Measurements from ENCODE around the gene FAM234B.

Gene FAM234B

GRCh38 chr12:13103391-13104033, 59.3 kb downstream of the FAM234B start, which contains the start of gene GSG1:
GSG1 (minus strand) TSS chr12:13103667; CDS start chr12:13103512, 155 bp downstream.
- Histone ChIP-seq H3K4me3 (no peak within 1 kb of the TSS), H3K27ac (peak within 1 kb of the TSS in 1 of 2 donors; percentile 97)
- TF ChIP-seq, protein P1, sequence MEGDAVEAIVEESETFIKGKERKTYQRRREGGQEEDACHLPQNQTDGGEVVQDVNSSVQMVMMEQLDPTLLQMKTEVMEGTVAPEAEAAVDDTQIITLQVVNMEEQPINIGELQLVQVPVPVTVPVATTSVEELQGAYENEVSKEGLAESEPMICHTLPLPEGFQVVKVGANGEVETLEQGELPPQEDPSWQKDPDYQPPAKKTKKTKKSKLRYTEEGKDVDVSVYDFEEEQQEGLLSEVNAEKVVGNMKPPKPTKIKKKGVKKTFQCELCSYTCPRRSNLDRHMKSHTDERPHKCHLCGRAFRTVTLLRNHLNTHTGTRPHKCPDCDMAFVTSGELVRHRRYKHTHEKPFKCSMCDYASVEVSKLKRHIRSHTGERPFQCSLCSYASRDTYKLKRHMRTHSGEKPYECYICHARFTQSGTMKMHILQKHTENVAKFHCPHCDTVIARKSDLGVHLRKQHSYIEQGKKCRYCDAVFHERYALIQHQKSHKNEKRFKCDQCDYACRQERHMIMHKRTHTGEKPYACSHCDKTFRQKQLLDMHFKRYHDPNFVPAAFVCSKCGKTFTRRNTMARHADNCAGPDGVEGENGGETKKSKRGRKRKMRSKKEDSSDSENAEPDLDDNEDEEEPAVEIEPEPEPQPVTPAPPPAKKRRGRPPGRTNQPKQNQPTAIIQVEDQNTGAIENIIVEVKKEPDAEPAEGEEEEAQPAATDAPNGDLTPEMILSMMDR (IDR thresholded peaks at IDR 0.05) = no peak
- DNase-seq (ENCODE audit: low spot score) = no peak

DNA sequence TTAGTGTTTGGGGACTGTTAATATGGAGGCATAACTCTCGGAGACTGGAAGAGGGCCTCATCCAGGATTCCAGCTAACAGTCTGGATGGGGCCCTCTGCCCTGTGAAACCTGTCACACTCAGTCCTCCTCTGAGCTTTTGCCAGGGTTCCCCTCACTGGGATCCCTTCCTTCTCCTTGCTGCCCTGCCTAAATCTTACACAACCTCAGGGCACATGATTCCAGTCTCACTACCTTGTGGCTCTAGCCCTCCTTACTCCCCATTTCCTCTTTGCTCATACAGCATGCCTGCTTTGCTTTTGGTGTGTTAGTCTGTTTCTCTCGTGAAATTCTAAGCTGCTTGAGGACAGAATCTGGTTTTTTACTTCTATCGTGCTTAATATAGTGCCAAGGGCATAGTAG, 60.2 kb downstream of the FAM234B start:
- TF ChIP-seq, protein P1 (IDR thresholded peaks at IDR 0.05) = no peak
- DNase-seq (ENCODE audit: low spot score) = no peak
- Histone ChIP-seq H3K4me3 (no peak overlapping the region), H3K27ac (no peak overlapping the region)

- no peak for DNase-seq (ENCODE audit: low spot score)
- TF ChIP-seq, protein P1 (IDR thresholded peaks at IDR 0.05) = no peak
- Histone ChIP-seq H3K27ac (no peak overlapping the region), H3K4me3 (no peak overlapping the region)
These were observed 61.6 kb downstream of the FAM234B start for GRCh38 chr12:13105781-13106180.

GRCh38 chr12:13106666-13107065, 62.5 kb downstream of the FAM234B start:
- DNase-seq (ENCODE audit: low spot score) = no peak
- Histone ChIP-seq H3K27ac (no peak overlapping the region), H3K4me3 (no peak overlapping the region)
- TF ChIP-seq, protein P1 (IDR thresholded peaks at IDR 0.05) = no peak

DNA sequence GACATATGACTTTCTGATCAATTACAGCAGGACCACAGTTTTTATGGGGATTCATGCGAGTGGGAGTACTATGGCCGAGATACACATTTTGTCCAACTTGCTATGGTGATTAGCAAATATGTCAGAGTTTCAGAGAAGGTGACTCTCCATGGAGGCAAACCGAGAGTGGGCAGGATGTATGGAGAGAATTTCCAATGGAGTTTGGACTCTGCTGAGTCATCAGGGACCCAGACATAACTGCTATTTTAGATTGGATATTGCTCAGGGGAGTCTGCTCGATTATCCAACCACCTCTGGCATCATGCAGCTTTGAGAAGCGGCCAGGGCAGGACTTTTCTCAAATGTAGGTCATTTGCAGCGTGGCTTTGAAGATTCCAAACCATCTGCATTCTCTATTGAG, 68.8 kb downstream of the FAM234B start:
- H3K27ac ChIP-seq = no peak overlapping the region
- DNase-seq (ENCODE audit: low spot score) = no peak
- TF ChIP-seq, protein P1 (IDR thresholded peaks at IDR 0.05) = no peak
- no peak overlapping the region for H3K4me3 ChIP-seq

DNA sequence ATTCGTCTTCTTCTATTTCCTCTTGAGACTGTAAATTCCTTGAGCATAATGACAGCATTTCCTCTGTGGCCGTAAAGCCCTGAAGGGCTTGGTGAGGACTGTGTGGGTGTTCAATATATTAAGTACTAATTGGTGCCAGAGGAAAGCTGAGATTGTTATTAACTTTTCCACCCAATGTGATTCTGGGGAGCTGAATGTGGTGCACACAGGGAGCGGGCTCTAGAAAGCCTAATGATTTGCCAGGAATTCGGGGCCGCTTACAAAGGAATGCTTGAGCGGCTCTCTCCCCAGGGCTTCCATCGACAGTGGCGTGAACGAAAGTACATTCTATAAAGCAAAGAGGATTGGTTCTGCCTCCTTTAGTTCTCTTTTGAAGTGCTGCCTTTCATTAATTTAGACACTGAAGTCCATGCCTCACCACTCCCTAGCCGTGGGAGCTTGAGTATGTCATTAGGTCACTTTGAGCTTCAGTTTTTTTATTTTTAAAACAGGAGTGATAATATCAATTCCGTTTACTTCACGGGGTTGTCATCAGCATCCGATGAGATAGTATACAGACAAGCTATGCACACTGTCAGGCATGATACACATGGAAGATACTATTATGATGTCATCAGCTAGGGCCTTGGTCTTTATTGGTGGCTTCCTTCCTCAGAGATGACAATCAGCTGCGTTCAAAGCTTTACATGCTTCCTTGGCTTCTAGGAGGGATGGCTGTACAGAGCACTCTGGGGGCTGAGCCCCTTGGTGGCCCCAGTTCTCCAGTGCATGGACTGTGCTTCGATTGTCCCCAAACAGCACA, 70.3 kb downstream of the FAM234B start:
- no peak overlapping the region for H3K27ac ChIP-seq
- no peak for DNase-seq (ENCODE audit: low spot score)
- H3K4me3 ChIP-seq = no peak overlapping the region
- TF ChIP-seq, protein P1 (IDR thresholded peaks at IDR 0.05) = no peak
